Peyer's patch (tissue), 4 donors: ENCODE measurements around the gene NOL4L.

Experiments used
- POLR2A ChIP-seq, 2 donors: fragments of 450-650 bp; IDR thresholded peaks; one replicate each; pipeline ENCODE4 v1.5.1; 2017; ENCODE audit warnings: antibody characterized with exemption in 2 of 2, mild to moderate bottlenecking in 2 of 2, moderate library complexity in 2 of 2
- TF ChIP-seq, protein P1 (sequence below), 6 experiments: fragments of 450-650 bp in 4 of 6; fragments of 200-600 bp in 2 of 6; sonication (generic) in 1 of 6; IDR thresholded peaks; one replicate each; pipeline ENCODE4 v1.5.1; 2017 to 2019; ENCODE audit warnings: antibody characterized with exemption in 6 of 6, mild to moderate bottlenecking in 3 of 6, moderate library complexity in 1 of 6

DNA sequence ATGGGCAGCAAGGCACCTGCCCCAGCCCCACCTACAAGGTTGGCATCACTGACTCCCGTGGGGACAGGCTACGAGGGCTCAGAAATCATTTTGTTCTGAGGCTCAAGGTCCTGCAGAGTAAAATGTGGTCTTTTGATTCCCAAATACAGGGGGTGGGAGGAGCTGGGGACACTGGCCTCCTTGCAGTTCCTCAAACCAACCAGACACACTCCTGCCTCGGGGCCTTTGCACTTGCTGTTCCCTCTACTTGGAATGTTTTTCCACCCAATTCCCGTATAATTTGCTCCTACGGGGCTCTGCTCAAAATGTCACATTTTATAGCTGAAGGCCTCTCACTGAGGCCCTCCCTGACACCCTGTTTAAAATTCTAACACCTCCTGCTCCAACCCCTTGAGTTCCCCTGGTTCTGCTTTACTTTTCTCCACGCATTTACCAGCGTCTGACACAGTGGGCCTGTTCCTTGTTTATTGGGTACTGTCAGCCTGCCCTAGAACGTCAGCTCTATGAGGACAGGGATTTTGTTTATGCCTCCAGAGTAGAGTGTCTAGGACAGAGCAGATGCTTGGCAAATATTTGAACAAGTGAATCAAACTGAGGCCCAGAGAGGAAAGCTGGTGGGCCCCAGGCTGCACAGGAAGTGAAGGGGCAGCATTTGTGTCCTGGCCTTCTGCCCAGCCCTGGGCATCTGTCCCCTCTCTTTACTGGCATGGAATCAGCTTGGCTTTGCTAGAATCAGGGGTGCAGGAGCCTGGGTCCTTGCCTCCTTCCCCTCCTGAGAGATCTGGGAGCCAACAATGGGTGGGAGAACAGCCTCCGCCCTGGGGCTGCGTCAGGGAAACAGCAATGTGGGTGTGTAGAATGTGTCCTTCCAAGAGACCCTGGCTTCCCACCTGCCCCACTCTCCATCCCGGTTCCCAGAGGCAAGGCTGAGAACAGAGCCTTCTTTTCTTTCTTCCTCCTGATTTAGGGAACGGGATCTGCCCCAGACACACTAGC lies 18.5 kb downstream of the NOL4L start:
- TF ChIP-seq, protein P1, sequence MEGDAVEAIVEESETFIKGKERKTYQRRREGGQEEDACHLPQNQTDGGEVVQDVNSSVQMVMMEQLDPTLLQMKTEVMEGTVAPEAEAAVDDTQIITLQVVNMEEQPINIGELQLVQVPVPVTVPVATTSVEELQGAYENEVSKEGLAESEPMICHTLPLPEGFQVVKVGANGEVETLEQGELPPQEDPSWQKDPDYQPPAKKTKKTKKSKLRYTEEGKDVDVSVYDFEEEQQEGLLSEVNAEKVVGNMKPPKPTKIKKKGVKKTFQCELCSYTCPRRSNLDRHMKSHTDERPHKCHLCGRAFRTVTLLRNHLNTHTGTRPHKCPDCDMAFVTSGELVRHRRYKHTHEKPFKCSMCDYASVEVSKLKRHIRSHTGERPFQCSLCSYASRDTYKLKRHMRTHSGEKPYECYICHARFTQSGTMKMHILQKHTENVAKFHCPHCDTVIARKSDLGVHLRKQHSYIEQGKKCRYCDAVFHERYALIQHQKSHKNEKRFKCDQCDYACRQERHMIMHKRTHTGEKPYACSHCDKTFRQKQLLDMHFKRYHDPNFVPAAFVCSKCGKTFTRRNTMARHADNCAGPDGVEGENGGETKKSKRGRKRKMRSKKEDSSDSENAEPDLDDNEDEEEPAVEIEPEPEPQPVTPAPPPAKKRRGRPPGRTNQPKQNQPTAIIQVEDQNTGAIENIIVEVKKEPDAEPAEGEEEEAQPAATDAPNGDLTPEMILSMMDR (IDR thresholded peaks at IDR 0.05), result no peak
- TF ChIP-seq POLR2A (IDR thresholded peaks at IDR 0.05), result no peak
